ENCODE data around the gene PPP3CA. TPM values are rescaled to one million over a fixed set of nuclear protein-coding genes. Genes with fewer than 3 reads are reported as not detected.

PPP3CA gene
- total and polyA plus RNA-seq, 4 experiments from 2014 or later: 5.0 to 41.8 (median 22.9) TPM

GRCh38 chr4:101078950-101079349 is 268.4 kb downstream of the PPP3CA start:
- DNase-seq: peak in 1 of 5 donors; percentile 1
- H3K4me3 ChIP-seq (ENCODE audit: low read length in 2 of 2): no peak overlapping the region
- H3K4me1 ChIP-seq (ENCODE audit: insufficient read depth, low read length): no peaks in the 10 kb centered on the region
- Mint-ChIP-seq H3K27ac (no peak overlapping the region), H3K4me1 (peaks cover 0 to 9% (median 6%) of the 10 kb centered on the region in 4 donors), H3K9me3 (no peaks in the 10 kb centered on the region), H3K36me3 (peaks cover 64 to 67% of the 10 kb centered on the region in 2 donors), H3K4me3 (no peak overlapping the region), H3K27me3 (no peaks in the 10 kb centered on the region)
- H3K9me3 ChIP-seq (ENCODE audit: control insufficient read depth in 1 of 2, low read length in 2 of 2): no peaks in the 10 kb centered on the region
- H3K27ac ChIP-seq (ENCODE audit: low read depth, low read length): no peak overlapping the region
- CTCF ChIA-PET (ENCODE audit: partially characterized antibody): no interaction called here
- POLR2A ChIA-PET (ENCODE audit: partially characterized antibody): no interaction called here
- no peaks in the 10 kb centered on the region for H3K36me3 ChIP-seq (ENCODE audit: insufficient read depth, low read length)
- intact Hi-C loops (cut with micrococcal nuclease): no loop called here
- H3K27me3 ChIP-seq (ENCODE audit: insufficient read depth, low read length): no peaks in the 10 kb centered on the region

- H3K4me1 Mint-ChIP-seq: peaks cover 0 to 11% (median 7%) of the 10 kb centered on the region in 4 donors
- H3K4me3 Mint-ChIP-seq: no peak overlapping the region
- intact Hi-C loops (cut with micrococcal nuclease): no loop called here
- Histone ChIP-seq H3K4me1 (ENCODE audit: insufficient read depth, low read length) (no peaks in the 10 kb centered on the region), H3K9me3 (ENCODE audit: control insufficient read depth in 1 of 2, low read length in 2 of 2) (no peaks in the 10 kb centered on the region), H3K36me3 (ENCODE audit: insufficient read depth, low read length) (no peaks in the 10 kb centered on the region), H3K4me3 (ENCODE audit: low read length in 2 of 2) (no peak overlapping the region), H3K27ac (ENCODE audit: low read depth, low read length) (no peak overlapping the region), H3K27me3 (ENCODE audit: insufficient read depth, low read length) (no peaks in the 10 kb centered on the region)
- no peak overlapping the region for H3K27ac Mint-ChIP-seq
- H3K36me3 Mint-ChIP-seq: peaks cover 46 to 48% of the 10 kb centered on the region in 2 donors
- H3K9me3 Mint-ChIP-seq: no peaks in the 10 kb centered on the region
- no peak for DNase-seq
- no peaks in the 10 kb centered on the region for H3K27me3 Mint-ChIP-seq
- ChIA-PET CTCF (ENCODE audit: partially characterized antibody) (no interaction called here), POLR2A (ENCODE audit: partially characterized antibody) (no interaction called here)
Measured at GRCh38 chr4:101076032-101076431, 271.3 kb downstream of the PPP3CA start.

- no peaks in the 10 kb centered on the region for H3K4me1 ChIP-seq (ENCODE audit: insufficient read depth, low read length)
- H3K4me3 Mint-ChIP-seq: no peak overlapping the region
- DNase-seq: no peak
- H3K27me3 Mint-ChIP-seq: no peaks in the 10 kb centered on the region
- H3K4me3 ChIP-seq (ENCODE audit: low read length in 2 of 2): no peak overlapping the region
- ChIA-PET POLR2A (ENCODE audit: partially characterized antibody) (no interaction called here), CTCF (ENCODE audit: partially characterized antibody) (no interaction called here)
- H3K36me3 Mint-ChIP-seq: peaks cover 43 to 45% of the 10 kb centered on the region in 2 donors
- H3K36me3 ChIP-seq (ENCODE audit: insufficient read depth, low read length): no peaks in the 10 kb centered on the region
- H3K9me3 ChIP-seq (ENCODE audit: control insufficient read depth in 1 of 2, low read length in 2 of 2): no peaks in the 10 kb centered on the region
- H3K27ac ChIP-seq (ENCODE audit: low read depth, low read length): no peak overlapping the region
- peaks cover 0 to 11% (median 7%) of the 10 kb centered on the region in 4 donors for H3K4me1 Mint-ChIP-seq
- no peaks in the 10 kb centered on the region for H3K27me3 ChIP-seq (ENCODE audit: insufficient read depth, low read length)
- intact Hi-C loops (cut with micrococcal nuclease): no loop called here
- H3K27ac Mint-ChIP-seq: no peak overlapping the region
- no peaks in the 10 kb centered on the region for H3K9me3 Mint-ChIP-seq
Measured at GRCh38 chr4:101075536-101075935, 271.8 kb downstream of the PPP3CA start.

- DNase-seq: peak in 1 of 5 donors; percentile 4
- no peaks in the 10 kb centered on the region for H3K9me3 ChIP-seq (ENCODE audit: control insufficient read depth in 1 of 2, low read length in 2 of 2)
- peaks cover 36 to 42% of the 10 kb centered on the region in 2 donors for H3K36me3 Mint-ChIP-seq
- no peaks in the 10 kb centered on the region for H3K27me3 ChIP-seq (ENCODE audit: insufficient read depth, low read length)
- POLR2A ChIA-PET (ENCODE audit: partially characterized antibody): no interaction called here
- H3K9me3 Mint-ChIP-seq: no peaks in the 10 kb centered on the region
- intact Hi-C loops (cut with micrococcal nuclease): no loop called here
- H3K27me3 Mint-ChIP-seq: no peaks in the 10 kb centered on the region
- no peak overlapping the region for H3K4me3 ChIP-seq (ENCODE audit: low read length in 2 of 2)
- H3K27ac Mint-ChIP-seq: no peak overlapping the region
- H3K36me3 ChIP-seq (ENCODE audit: insufficient read depth, low read length): no peaks in the 10 kb centered on the region
- peaks cover 0 to 11% (median 7%) of the 10 kb centered on the region in 4 donors for H3K4me1 Mint-ChIP-seq
- H3K4me1 ChIP-seq (ENCODE audit: insufficient read depth, low read length): no peaks in the 10 kb centered on the region
- no peak overlapping the region for H3K27ac ChIP-seq (ENCODE audit: low read depth, low read length)
- H3K4me3 Mint-ChIP-seq: no peak overlapping the region
- CTCF ChIA-PET (ENCODE audit: partially characterized antibody): no interaction called here
Measured at GRCh38 chr4:101074326-101074725, 273.0 kb downstream of the PPP3CA start.

GRCh38 chr4:101071241-101071640 is 276.1 kb downstream of the PPP3CA start:
- H3K9me3 ChIP-seq (ENCODE audit: control insufficient read depth in 1 of 2, low read length in 2 of 2): no peaks in the 10 kb centered on the region
- no peaks in the 10 kb centered on the region for H3K36me3 ChIP-seq (ENCODE audit: insufficient read depth, low read length)
- CTCF ChIA-PET (ENCODE audit: partially characterized antibody): no interaction called here
- DNase-seq: no peak
- Mint-ChIP-seq H3K9me3 (no peaks in the 10 kb centered on the region), H3K27me3 (no peaks in the 10 kb centered on the region), H3K36me3 (peaks cover 23 to 43% of the 10 kb centered on the region in 2 donors), H3K4me1 (peaks cover 0 to 8% (median 2%) of the 10 kb centered on the region in 4 donors), H3K27ac (no peak overlapping the region), H3K4me3 (no peak overlapping the region)
- H3K4me1 ChIP-seq (ENCODE audit: insufficient read depth, low read length): no peaks in the 10 kb centered on the region
- H3K27ac ChIP-seq (ENCODE audit: low read depth, low read length): no peak overlapping the region
- no peaks in the 10 kb centered on the region for H3K27me3 ChIP-seq (ENCODE audit: insufficient read depth, low read length)
- intact Hi-C loops (cut with micrococcal nuclease): no loop called here
- H3K4me3 ChIP-seq (ENCODE audit: low read length in 2 of 2): no peak overlapping the region
- POLR2A ChIA-PET (ENCODE audit: partially characterized antibody): no interaction called here

GRCh38 chr4:101068115-101068514 is 279.2 kb downstream of the PPP3CA start:
- DNase-seq: no peak
- no peaks in the 10 kb centered on the region for H3K9me3 ChIP-seq (ENCODE audit: control insufficient read depth in 1 of 2, low read length in 2 of 2)
- intact Hi-C loops (cut with micrococcal nuclease): no loop called here
- no peaks in the 10 kb centered on the region for H3K27me3 ChIP-seq (ENCODE audit: insufficient read depth, low read length)
- CTCF ChIA-PET (ENCODE audit: partially characterized antibody): no interaction called here
- no peak overlapping the region for H3K27ac ChIP-seq (ENCODE audit: low read depth, low read length)
- H3K9me3 Mint-ChIP-seq: no peaks in the 10 kb centered on the region
- no peaks in the 10 kb centered on the region for H3K36me3 ChIP-seq (ENCODE audit: insufficient read depth, low read length)
- peaks cover 8 to 18% of the 10 kb centered on the region in 2 donors for H3K36me3 Mint-ChIP-seq
- H3K27me3 Mint-ChIP-seq: no peaks in the 10 kb centered on the region
- peaks cover 0 to 3% (median 2%) of the 10 kb centered on the region in 4 donors for H3K4me1 Mint-ChIP-seq
- H3K4me3 ChIP-seq (ENCODE audit: low read length in 2 of 2): no peak overlapping the region
- no peak overlapping the region for H3K4me3 Mint-ChIP-seq
- H3K4me1 ChIP-seq (ENCODE audit: insufficient read depth, low read length): no peaks in the 10 kb centered on the region
- POLR2A ChIA-PET (ENCODE audit: partially characterized antibody): no interaction called here
- H3K27ac Mint-ChIP-seq: no peak overlapping the region

GRCh38 chr4:101067383-101067782 is 279.9 kb downstream of the PPP3CA start:
- Mint-ChIP-seq H3K27me3 (no peaks in the 10 kb centered on the region), H3K27ac (no peak overlapping the region), H3K9me3 (no peaks in the 10 kb centered on the region), H3K36me3 (peaks cover 9 to 26% of the 10 kb centered on the region in 2 donors), H3K4me1 (peaks cover 0 to 6% (median 2%) of the 10 kb centered on the region in 4 donors), H3K4me3 (no peak overlapping the region)
- POLR2A ChIA-PET (ENCODE audit: partially characterized antibody): no interaction called here
- H3K27me3 ChIP-seq (ENCODE audit: insufficient read depth, low read length): no peaks in the 10 kb centered on the region
- no peak overlapping the region for H3K4me3 ChIP-seq (ENCODE audit: low read length in 2 of 2)
- CTCF ChIA-PET (ENCODE audit: partially characterized antibody): no interaction called here
- H3K36me3 ChIP-seq (ENCODE audit: insufficient read depth, low read length): no peaks in the 10 kb centered on the region
- H3K27ac ChIP-seq (ENCODE audit: low read depth, low read length): no peak overlapping the region
- H3K4me1 ChIP-seq (ENCODE audit: insufficient read depth, low read length): no peaks in the 10 kb centered on the region
- DNase-seq: no peak
- no peaks in the 10 kb centered on the region for H3K9me3 ChIP-seq (ENCODE audit: control insufficient read depth in 1 of 2, low read length in 2 of 2)
- intact Hi-C loops (cut with micrococcal nuclease): no loop called here

GRCh38 chr4:101066626-101067170 is 280.6 kb downstream of the PPP3CA start:
- DNase-seq: no peak
- Histone ChIP-seq H3K9me3 (ENCODE audit: control insufficient read depth in 1 of 2, low read length in 2 of 2) (no peaks in the 10 kb centered on the region), H3K36me3 (ENCODE audit: insufficient read depth, low read length) (no peaks in the 10 kb centered on the region), H3K27ac (ENCODE audit: low read depth, low read length) (no peak overlapping the region), H3K27me3 (ENCODE audit: insufficient read depth, low read length) (no peaks in the 10 kb centered on the region), H3K4me1 (ENCODE audit: insufficient read depth, low read length) (no peaks in the 10 kb centered on the region), H3K4me3 (ENCODE audit: low read length in 2 of 2) (no peak overlapping the region)
- POLR2A ChIA-PET (ENCODE audit: partially characterized antibody): no interaction called here
- no peaks in the 10 kb centered on the region for H3K27me3 Mint-ChIP-seq
- no peak overlapping the region for H3K27ac Mint-ChIP-seq
- intact Hi-C loops (cut with micrococcal nuclease): no loop called here
- peaks cover 10 to 28% of the 10 kb centered on the region in 2 donors for H3K36me3 Mint-ChIP-seq
- peaks cover 0 to 4% (median 2%) of the 10 kb centered on the region in 4 donors for H3K4me1 Mint-ChIP-seq
- CTCF ChIA-PET (ENCODE audit: partially characterized antibody): interaction anchor here (1.0 kb wide), 1 partner anchor 10 kb away, joined by 3 read pairs; no protein-coding TSS in a partner anchor
- no peaks in the 10 kb centered on the region for H3K9me3 Mint-ChIP-seq
- H3K4me3 Mint-ChIP-seq: no peak overlapping the region

All from CD4-positive, alpha-beta memory T cell (primary cell).